HCT116 (cell line): ENCODE data around the gene LOXHD1. TPM values are rescaled to one million over a fixed set of nuclear protein-coding genes. Genes with fewer than 3 reads are reported as not detected.

Experiments used
- ATAC-seq: fragments of 200-7000 bp; cut with Tn5 transposase; 2 replicates; pipeline ENCODE4 v1.9.1; 2020; ENCODE audit warnings: mild to moderate bottlenecking, moderate library complexity
- BruUV-seq: library from RNA; stranded (reverse); fragments of 400-500 nt; replicated peaks from 2 replicates; lab custom pipeline; 2021; lab: Mats Ljungman, UMichigan
- CTCF ChIA-PET: fragments of 300-600 bp; sonication (Branson Sonifier 250); formaldehyde crosslinking; loops from one replicate; lab custom pipeline; 2021; ENCODE audit warnings: antibody characterized with exemption; lab: Charles Lee
- POLR2A ChIA-PET: fragments of 300-600, 350-600 bp; sonication (Branson Sonifier 250); formaldehyde crosslinking; loops from one replicate; lab custom pipeline; 2021; ENCODE audit warnings: antibody characterized with exemption; lab: Charles Lee
- RAD21 ChIA-PET, 2 experiments: fragments of 300-600 bp; sonication (Branson Sonifier 250); formaldehyde crosslinking; loops; one replicate each; lab custom pipeline; 2023; ENCODE audit warnings: low total read pairs in 2 of 2; ENCODE audit not compliant: uncharacterized antibody in 2 of 2, unreplicated experiment in 2 of 2, low non-redundant PET in 1 of 2; lab: Charles Lee
- DNase-seq: peaks from one replicate; pipeline ENCODE4 v3.0.0-alpha.2; 2010; ENCODE audit warnings: low read depth, low spot score
- H2AFZ ChIP-seq: fragments of 200-600 bp; shearing (Covaris generic), sonication (generic); 2 replicates; pipeline ENCODE4 v1.6.1; 2017; ENCODE audit warnings: low read depth, mixed run types, mixed read lengths, antibody characterized with exemption, low read length; ENCODE audit not compliant: poor library complexity, severe bottlenecking
- H3K27ac ChIP-seq: 2 replicates; pipeline ENCODE4 v1.5.1; 2012; ENCODE audit warnings: low read depth, low read length
- H3K27me3 ChIP-seq: fragments of 200-600 bp; sonication (generic); 2 replicates; pipeline ENCODE4 v1.6.1; 2016; ENCODE audit warnings: mixed run types, low read length, mixed read lengths; ENCODE audit not compliant: insufficient read depth
- H3K36me3 ChIP-seq, 2 experiments: fragments of 200-500 bp in 1 of 2; fragments of 200-600 bp in 1 of 2; sonication (Bioruptor generic) in 1 of 2; sonication (generic) in 1 of 2; 2 replicates each; pipeline versions ENCODE4 v1.5.1 to v1.6.1; 2014 to 2016; ENCODE audit warnings: low read length in 2 of 2, inconsistent platforms in 1 of 2, mixed read lengths in 1 of 2, mixed run types in 1 of 2; ENCODE audit not compliant: insufficient read depth in 2 of 2, control insufficient read depth in 1 of 2
- H3K4me1 ChIP-seq, 2 experiments: fragments of 200-600 bp in 1 of 2; sonication (generic) in 1 of 2; 2 replicates each; pipeline versions ENCODE4 v1.5.1 to v1.6.1; 2012 to 2017; ENCODE audit warnings: low read length in 2 of 2, inconsistent platforms in 1 of 2, mild to moderate bottlenecking in 1 of 2, mixed read lengths in 1 of 2, mixed run types in 1 of 2, moderate library complexity in 1 of 2; ENCODE audit not compliant: insufficient read depth in 2 of 2, control insufficient read depth in 1 of 2
- H3K4me2 ChIP-seq: fragments of 200-600 bp; sonication (generic); 2 replicates; pipeline ENCODE4 v1.6.1; 2017; ENCODE audit warnings: mixed run types, low read length, mixed read lengths
- H3K4me3 ChIP-seq, 2 experiments: fragments of 200-600 bp in 1 of 2; sonication (generic) in 1 of 2; replicated peaks in 1 of 2; 2 replicates each; pipeline ENCODE4 v1.5.1; 2011 to 2016; ENCODE audit warnings: low read length in 2 of 2, control low read depth in 1 of 2, low read depth in 1 of 2, mild to moderate bottlenecking in 1 of 2, mixed read lengths in 1 of 2, mixed run types in 1 of 2
- H3K79me2 ChIP-seq: fragments of 200-600 bp; sonication (generic); 2 replicates; pipeline ENCODE4 v1.6.1; 2017; ENCODE audit warnings: mild to moderate bottlenecking, mixed run types, low read length, moderate library complexity, mixed read lengths; ENCODE audit not compliant: insufficient read depth
- H3K9ac ChIP-seq: fragments of 200-600 bp; sonication (generic); 2 replicates; pipeline ENCODE4 v1.6.1; 2016; ENCODE audit warnings: low read length, mixed read lengths
- H3K9me2 ChIP-seq: fragments of 200-600 bp; sonication (generic), shearing (Covaris generic); 2 replicates; pipeline ENCODE4 v1.6.1; 2017; ENCODE audit warnings: mixed run types, mild to moderate bottlenecking, moderate library complexity; ENCODE audit not compliant: insufficient read depth
- H3K9me3 ChIP-seq, 2 experiments: fragments of 200-500 bp in 1 of 2; fragments of 200-600 bp in 1 of 2; sonication (Bioruptor generic) in 1 of 2; sonication (generic) in 1 of 2; 2 replicates each; pipeline ENCODE4 v1.6.1; 2014 to 2017; ENCODE audit warnings: low read length in 2 of 2, mixed read lengths in 2 of 2, inconsistent platforms in 1 of 2, low read depth in 1 of 2, mild to moderate bottlenecking in 1 of 2, mixed run types in 1 of 2, moderate library complexity in 1 of 2; ENCODE audit not compliant: control insufficient read depth in 1 of 2, insufficient read depth in 1 of 2
- H4K20me1 ChIP-seq: fragments of 200-600 bp; sonication (generic), shearing (Covaris generic); 2 replicates; pipeline ENCODE4 v1.6.1; 2017; ENCODE audit warnings: mixed run types, mild to moderate bottlenecking, moderate library complexity; ENCODE audit not compliant: insufficient read depth
- EGR1 ChIP-seq: IDR thresholded peaks from 2 replicates; pipeline ENCODE4 v1.6.1; 2012; ENCODE audit warnings: low read depth
- ELF1 ChIP-seq: IDR thresholded peaks from 2 replicates; pipeline ENCODE4 v1.6.1; 2012; ENCODE audit warnings: low read depth, borderline replicate concordance
- EZH2phosphoT487 ChIP-seq: fragments of 200-600 bp; IDR thresholded peaks from 2 replicates; pipeline ENCODE4 v1.6.1; 2018; ENCODE audit warnings: antibody characterized with exemption, borderline replicate concordance
- SIN3A ChIP-seq: IDR thresholded peaks from 2 replicates; pipeline ENCODE4 v1.6.1; 2012; ENCODE audit warnings: low read depth
- TCF7L2 ChIP-seq: IDR thresholded peaks from 2 replicates; pipeline ENCODE4 v1.7.0; 2011; ENCODE audit warnings: borderline replicate concordance, inconsistent platforms; ENCODE audit not compliant: insufficient read depth, insufficient read length; ENCODE audit errors: extremely low read depth
- ZNF274 ChIP-seq: fragments of 200-500 bp; sonication (Bioruptor generic); IDR thresholded peaks from 2 replicates; pipeline ENCODE4 v1.6.1; 2014; ENCODE audit warnings: mild to moderate bottlenecking, low read depth, low read length, inconsistent platforms
- intact Hi-C: fragments of 100-400 bp; cut with micrococcal nuclease; formaldehyde crosslinking; loops from 2 replicates; pipeline ENCODE4 v1.10.0; 2022
- total RNA-seq: library from RNA; stranded (reverse); gene quantifications from one replicate; pipeline ENCODE4 v1.2.1, GENCODE V29; 2021; ENCODE audit not compliant: unreplicated experiment
- TF ChIP-seq, protein P1 (sequence below): IDR thresholded peaks from 2 replicates; pipeline ENCODE4 v1.6.1; 2012; ENCODE audit warnings: low read depth

LOXHD1 gene
- total RNA-seq, 1 experiment from 2014 or later, result not detected

DNA sequence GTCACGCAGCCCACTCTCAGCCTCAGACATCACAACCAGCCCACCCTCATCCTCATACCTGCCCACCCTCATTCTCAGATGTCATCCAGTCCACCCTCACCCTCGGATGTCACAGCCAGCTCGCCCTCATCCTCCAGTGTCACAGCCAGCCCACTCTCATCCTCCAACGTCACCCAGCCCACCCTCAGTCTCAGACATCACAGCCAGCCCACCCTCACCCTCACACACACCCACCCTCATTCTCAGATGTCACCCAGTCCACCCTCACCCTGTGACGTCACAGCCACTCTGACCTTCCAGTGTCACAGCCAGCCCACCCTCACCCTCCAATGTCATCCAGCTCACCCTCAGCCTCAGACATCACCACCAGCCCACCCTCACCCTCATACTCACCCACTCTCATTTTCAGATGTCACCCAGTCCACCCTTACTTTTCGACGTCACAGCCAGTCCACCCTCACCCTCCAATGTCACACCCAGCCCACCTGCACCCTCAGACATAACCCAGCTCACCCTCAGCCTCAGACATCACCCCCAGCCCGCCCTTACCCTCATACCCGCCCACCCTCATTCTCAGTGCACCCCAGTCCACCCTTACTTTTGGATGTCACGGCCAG is 100.3 kb downstream of the LOXHD1 start:
- ATAC-seq (no peak), DNase-seq (no peak)
- Histone ChIP-seq H4K20me1 (no peaks in the 10 kb centered on the region), H3K36me3 (no peaks in the 10 kb centered on the region), H3K4me1 (no peaks in the 10 kb centered on the region), H3K27me3 (peaks cover 7% of the 10 kb centered on the region; the same call in 1 of the 2 replicates), H3K9ac (no peak overlapping the region), H3K9me3 (no peaks in the 10 kb centered on the region), H2AFZ (no peak overlapping the region), H3K79me2 (no peaks in the 10 kb centered on the region), H3K4me2 (no peak overlapping the region), H3K27ac (no peak overlapping the region), H3K4me3 (no peak overlapping the region), H3K9me2 (no peaks in the 10 kb centered on the region)
- ChIA-PET RAD21 (interaction anchor here (0.9 to 2.1 kb wide), 3 partner anchors 66 to 101 kb away, joined by 3 to 8 read pairs (median 7); no protein-coding TSS in a partner anchor), POLR2A (no interaction called here), CTCF (interaction anchor here (0.8 to 3.0 kb wide), 3 partner anchors 67 to 102 kb away, joined by 4 to 45 read pairs (median 14); no protein-coding TSS in a partner anchor)
- intact Hi-C loops, result no loop called here
- no TSS peak for BruUV-seq
- TF ChIP-seq SIN3A (no peak), EGR1 (no peak), ELF1 (no peak), ZNF274 (no peak), EZH2phosphoT487 (no peak), TCF7L2 (no peak)
- TF ChIP-seq, protein P1, sequence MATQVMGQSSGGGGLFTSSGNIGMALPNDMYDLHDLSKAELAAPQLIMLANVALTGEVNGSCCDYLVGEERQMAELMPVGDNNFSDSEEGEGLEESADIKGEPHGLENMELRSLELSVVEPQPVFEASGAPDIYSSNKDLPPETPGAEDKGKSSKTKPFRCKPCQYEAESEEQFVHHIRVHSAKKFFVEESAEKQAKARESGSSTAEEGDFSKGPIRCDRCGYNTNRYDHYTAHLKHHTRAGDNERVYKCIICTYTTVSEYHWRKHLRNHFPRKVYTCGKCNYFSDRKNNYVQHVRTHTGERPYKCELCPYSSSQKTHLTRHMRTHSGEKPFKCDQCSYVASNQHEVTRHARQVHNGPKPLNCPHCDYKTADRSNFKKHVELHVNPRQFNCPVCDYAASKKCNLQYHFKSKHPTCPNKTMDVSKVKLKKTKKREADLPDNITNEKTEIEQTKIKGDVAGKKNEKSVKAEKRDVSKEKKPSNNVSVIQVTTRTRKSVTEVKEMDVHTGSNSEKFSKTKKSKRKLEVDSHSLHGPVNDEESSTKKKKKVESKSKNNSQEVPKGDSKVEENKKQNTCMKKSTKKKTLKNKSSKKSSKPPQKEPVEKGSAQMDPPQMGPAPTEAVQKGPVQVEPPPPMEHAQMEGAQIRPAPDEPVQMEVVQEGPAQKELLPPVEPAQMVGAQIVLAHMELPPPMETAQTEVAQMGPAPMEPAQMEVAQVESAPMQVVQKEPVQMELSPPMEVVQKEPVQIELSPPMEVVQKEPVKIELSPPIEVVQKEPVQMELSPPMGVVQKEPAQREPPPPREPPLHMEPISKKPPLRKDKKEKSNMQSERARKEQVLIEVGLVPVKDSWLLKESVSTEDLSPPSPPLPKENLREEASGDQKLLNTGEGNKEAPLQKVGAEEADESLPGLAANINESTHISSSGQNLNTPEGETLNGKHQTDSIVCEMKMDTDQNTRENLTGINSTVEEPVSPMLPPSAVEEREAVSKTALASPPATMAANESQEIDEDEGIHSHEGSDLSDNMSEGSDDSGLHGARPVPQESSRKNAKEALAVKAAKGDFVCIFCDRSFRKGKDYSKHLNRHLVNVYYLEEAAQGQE, result no peak
